ENCODE results near the gene PRR23A. TPM values are rescaled to one million over a fixed set of nuclear protein-coding genes. Genes with fewer than 3 reads are reported as not detected.

Gene PRR23A
- total RNA-seq, 4 donors from 2014 or later = not detected

DNA sequence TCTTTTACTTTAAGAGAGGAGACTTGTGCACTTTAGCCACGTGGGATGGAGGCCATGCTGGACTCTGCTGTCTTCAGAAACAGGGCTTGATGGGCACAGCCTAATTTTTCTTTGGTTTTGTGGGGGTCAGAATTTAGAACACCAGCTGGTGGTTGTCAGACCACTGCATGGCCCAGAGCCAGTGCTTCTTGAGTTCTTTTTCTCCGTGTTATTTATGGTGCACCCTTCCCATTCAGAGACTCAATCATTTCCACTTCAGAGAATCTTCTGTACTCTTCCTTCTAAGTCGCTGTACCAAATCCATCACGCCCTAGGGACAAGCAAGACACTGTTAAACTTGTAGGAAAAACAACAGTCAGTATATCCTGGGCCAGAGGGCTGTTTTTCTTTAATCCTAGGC is 20.1 kb downstream of the PRR23A start:
- TF ChIP-seq POLR2AphosphoS5 (IDR thresholded peaks at IDR 0.05) (no peak), EP300 (IDR thresholded peaks at IDR 0.05) (no peak), POLR2A (IDR thresholded peaks at IDR 0.05) (no peak), CTCF (IDR thresholded peaks at IDR 0.05) (no peak)
- Histone ChIP-seq H3K9me3 (no peaks in the 10 kb centered on the region), H3K36me3 (no peaks in the 10 kb centered on the region), H3K27me3 (no peaks in the 10 kb centered on the region), H3K4me3 (no peak overlapping the region), H3K27ac (no peak overlapping the region), H3K4me1 (no peaks in the 10 kb centered on the region)
- 44% methylated on average over 4 of the region's 4 CpGs for WGBS
- DNase-seq (ENCODE audit: low spot score in 2 of 2) = no peak

- WGBS = 65% methylated on average over 3 of the region's 3 CpGs
- Histone ChIP-seq H3K27ac (no peak overlapping the region), H3K27me3 (no peaks in the 10 kb centered on the region), H3K36me3 (no peaks in the 10 kb centered on the region), H3K9me3 (no peaks in the 10 kb centered on the region), H3K4me1 (no peaks in the 10 kb centered on the region), H3K4me3 (no peak overlapping the region)
- no peak for DNase-seq (ENCODE audit: low spot score in 2 of 2)
- TF ChIP-seq POLR2A (IDR thresholded peaks at IDR 0.05) (no peak), EP300 (IDR thresholded peaks at IDR 0.05) (no peak)
Measured at GRCh38 chr3:138984816-138985215, 21.3 kb downstream of the PRR23A start.

- no peak overlapping the region for H3K4me3 ChIP-seq
Measured at GRCh38 chr3:138976047-138976446, 30.0 kb downstream of the PRR23A start.

GRCh38 chr3:138975351-138975750 is 30.7 kb downstream of the PRR23A start:
- Histone ChIP-seq H3K9me3 (no peaks in the 10 kb centered on the region), H3K4me3 (no peak overlapping the region), H3K4me1 (no peaks in the 10 kb centered on the region), H3K27ac (no peak overlapping the region), H3K27me3 (peaks cover 9% of the 10 kb centered on the region), H3K36me3 (no peaks in the 10 kb centered on the region)
- 85% methylated on average over 3 of the region's 8 CpGs for WGBS
- DNase-seq (ENCODE audit: low spot score in 2 of 2) = no peak
- TF ChIP-seq EP300 (IDR thresholded peaks at IDR 0.05) (no peak), POLR2AphosphoS5 (IDR thresholded peaks at IDR 0.05) (no peak), CTCF (IDR thresholded peaks at IDR 0.05) (no peak), POLR2A (IDR thresholded peaks at IDR 0.05) (no peak)

More at GRCh38 chr3:138976047-138976446, 30.0 kb downstream of the PRR23A start:
- TF ChIP-seq EP300 (IDR thresholded peaks at IDR 0.05) (no peak), POLR2AphosphoS5 (IDR thresholded peaks at IDR 0.05) (no peak), POLR2A (IDR thresholded peaks at IDR 0.05) (no peak), CTCF (IDR thresholded peaks at IDR 0.05) (no peak)
- Histone ChIP-seq H3K36me3 (no peaks in the 10 kb centered on the region), H3K4me1 (no peaks in the 10 kb centered on the region), H3K9me3 (no peaks in the 10 kb centered on the region), H3K27ac (no peak overlapping the region), H3K27me3 (peaks cover 6% of the 10 kb centered on the region)
- no peak for DNase-seq (ENCODE audit: low spot score in 2 of 2)

- WGBS = 87% methylated on average over 5 of the region's 5 CpGs
- no peaks in the 10 kb centered on the region for H3K4me1 ChIP-seq
- H3K27ac ChIP-seq = no peak overlapping the region
- DNase-seq (ENCODE audit: low spot score in 2 of 2) = no peak
- H3K4me3 ChIP-seq = no peak overlapping the region
- peaks cover 10% of the 10 kb centered on the region for H3K27me3 ChIP-seq
- no peaks in the 10 kb centered on the region for H3K36me3 ChIP-seq
- TF ChIP-seq POLR2A (IDR thresholded peaks at IDR 0.05) (no peak), POLR2AphosphoS5 (IDR thresholded peaks at IDR 0.05) (no peak), EP300 (IDR thresholded peaks at IDR 0.05) (no peak), CTCF (IDR thresholded peaks at IDR 0.05) (no peak)
- H3K9me3 ChIP-seq = no peaks in the 10 kb centered on the region
Measured at GRCh38 chr3:138974462-138974861, 31.6 kb downstream of the PRR23A start.

DNA sequence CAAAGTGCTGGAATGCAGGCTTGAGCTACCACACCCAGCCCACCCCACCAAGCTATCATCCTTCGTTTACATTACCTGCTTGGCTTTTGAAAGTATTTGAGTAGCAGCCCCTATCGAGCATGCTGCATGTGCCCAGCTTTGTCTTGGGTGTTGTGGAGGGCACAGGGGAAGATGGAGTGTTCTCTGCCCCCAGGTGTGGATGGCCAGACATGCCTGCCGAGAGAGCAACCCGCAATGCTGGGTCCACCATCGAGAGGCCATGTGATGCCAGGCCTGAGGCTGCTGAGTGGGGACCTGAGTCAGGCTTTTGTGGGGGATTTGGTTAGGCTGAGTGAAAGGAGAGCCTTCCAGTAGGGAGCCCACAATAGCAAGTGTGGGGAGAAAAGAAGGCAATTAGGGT is 33.1 kb downstream of the PRR23A start:
- WGBS = 97% methylated on average over 5 of the region's 5 CpGs
- Histone ChIP-seq H3K4me1 (no peaks in the 10 kb centered on the region), H3K27ac (no peak overlapping the region), H3K9me3 (no peaks in the 10 kb centered on the region), H3K27me3 (peaks cover 10% of the 10 kb centered on the region), H3K36me3 (no peaks in the 10 kb centered on the region), H3K4me3 (no peak overlapping the region)
- no peak for DNase-seq (ENCODE audit: low spot score in 2 of 2)
- TF ChIP-seq CTCF (IDR thresholded peaks at IDR 0.05) (no peak), POLR2AphosphoS5 (IDR thresholded peaks at IDR 0.05) (no peak), POLR2A (IDR thresholded peaks at IDR 0.05) (no peak), EP300 (IDR thresholded peaks at IDR 0.05) (no peak)
